Measurements from ENCODE around the gene TMEM236.

The TMEM236 gene

DNA sequence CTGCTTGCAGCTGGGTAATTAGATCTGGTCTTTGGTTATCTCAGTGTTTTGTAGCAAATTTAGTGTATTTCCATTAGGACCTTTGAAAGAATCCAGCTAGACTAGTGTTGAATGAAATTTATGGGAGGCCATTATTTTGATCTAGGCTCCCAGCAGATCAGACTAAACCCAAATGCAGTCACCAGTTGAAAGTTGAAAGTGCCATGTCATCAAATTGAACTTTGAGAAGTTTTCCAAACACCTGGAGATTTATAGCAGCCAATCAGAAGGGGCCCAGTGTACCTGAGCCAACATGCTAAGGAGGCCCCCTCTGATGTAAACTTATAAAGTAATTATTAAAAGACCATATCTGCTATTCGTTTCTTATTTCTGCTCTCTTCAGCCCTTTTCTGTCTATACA lies 11.3 kb upstream of the TMEM236 start:
- H3K4me3 ChIP-seq (ENCODE audit: low read depth, low read length) = no peak overlapping the region
- no peak for DNase-seq (ENCODE audit: low read depth)
- TF ChIP-seq CTCF (IDR thresholded peaks at IDR 0.05; ENCODE audit: low read depth, low read length, missing control alignments) = no peak

DNA sequence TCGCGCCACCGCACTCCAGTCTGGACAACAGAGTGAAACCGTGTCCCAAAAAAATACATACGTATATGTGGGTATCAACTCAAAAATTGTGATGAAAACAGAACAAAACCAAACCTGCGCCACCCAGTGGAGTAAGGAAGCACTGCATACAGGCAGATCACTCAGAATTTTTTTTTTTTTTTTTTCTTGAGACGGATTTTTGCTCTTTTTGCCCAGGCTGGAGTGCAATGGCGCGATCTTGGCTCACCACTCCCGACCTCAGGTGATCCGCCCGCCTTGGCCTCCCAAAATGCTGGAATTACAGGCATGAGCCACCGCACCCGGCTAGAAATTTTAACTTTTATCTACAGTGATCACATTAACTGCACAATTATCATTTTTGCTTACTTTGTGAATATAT lies 9.1 kb upstream of the TMEM236 start:
- no peak overlapping the region; the same call in 1 of the 2 replicates for H3K4me3 ChIP-seq (ENCODE audit: low read depth, low read length)
- DNase-seq (ENCODE audit: low read depth) = peak; percentile 22
- TF ChIP-seq CTCF (IDR thresholded peaks at IDR 0.05; ENCODE audit: low read depth, low read length, missing control alignments) = peak; percentile 86

DNA sequence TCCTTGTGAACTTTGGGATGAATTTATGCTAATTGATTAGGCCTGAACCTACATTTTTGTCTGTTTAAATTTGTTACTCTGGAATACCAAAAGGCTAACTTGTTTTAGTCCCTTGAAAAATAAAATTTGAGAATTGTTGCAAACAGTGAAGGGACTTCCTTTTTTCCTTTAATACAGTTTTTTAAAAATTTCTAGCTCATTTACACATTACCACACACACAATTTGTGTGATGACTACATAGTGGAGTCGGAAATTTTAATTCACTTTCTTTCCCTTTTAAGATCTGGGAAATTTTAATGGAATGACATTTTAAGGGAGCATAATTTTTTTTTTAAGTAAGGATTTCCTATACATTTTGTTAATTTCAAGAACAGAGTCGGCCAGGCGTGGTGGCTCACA lies 8.6 kb upstream of the TMEM236 start:
- no peak overlapping the region for H3K4me3 ChIP-seq (ENCODE audit: low read depth, low read length)
- no peak for DNase-seq (ENCODE audit: low read depth)
- TF ChIP-seq CTCF (IDR thresholded peaks at IDR 0.05; ENCODE audit: low read depth, low read length, missing control alignments) = no peak

GRCh38 chr10:17744341-17744861 lies 7.6 kb upstream of the TMEM236 start:
- no peak for DNase-seq (ENCODE audit: low read depth)
- no peak for TF ChIP-seq CTCF (IDR thresholded peaks at IDR 0.05; ENCODE audit: low read depth, low read length, missing control alignments)
- H3K4me3 ChIP-seq (ENCODE audit: low read depth, low read length) = no peak overlapping the region

GRCh38 chr10:17747883-17748550 lies 4.0 kb upstream of the TMEM236 start:
- no peak for DNase-seq (ENCODE audit: low read depth)
- no peak overlapping the region for H3K4me3 ChIP-seq (ENCODE audit: low read depth, low read length)
- no peak for TF ChIP-seq CTCF (IDR thresholded peaks at IDR 0.05; ENCODE audit: low read depth, low read length, missing control alignments)

DNA sequence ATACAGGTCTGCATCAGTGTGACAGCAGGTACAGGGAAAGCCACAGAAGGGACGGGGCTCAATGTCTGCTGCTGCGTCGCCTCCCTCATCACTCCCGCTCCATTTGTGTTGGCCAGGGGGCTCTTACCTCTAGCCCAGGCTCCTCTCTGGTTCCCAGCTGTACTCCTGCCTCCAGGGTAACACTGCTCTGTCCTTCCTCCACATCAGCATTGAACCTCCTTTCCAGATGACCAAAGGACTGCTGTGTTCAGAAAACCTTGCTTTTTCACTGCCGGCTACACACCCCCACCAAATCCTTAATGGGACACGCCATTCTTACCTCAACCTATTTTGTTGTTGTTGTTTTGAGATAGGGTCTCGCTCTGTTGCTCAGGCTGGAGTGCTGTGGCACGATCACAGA lies 2.1 kb upstream of the TMEM236 start:
- no peak overlapping the region for H3K4me3 ChIP-seq (ENCODE audit: low read depth, low read length)
- TF ChIP-seq CTCF (IDR thresholded peaks at IDR 0.05; ENCODE audit: low read depth, low read length, missing control alignments) = no peak
- DNase-seq (ENCODE audit: low read depth) = no peak
